Neural cell (in vitro differentiated cells): Measurements from ENCODE around the gene PTPN13. TPM values are rescaled to one million over a fixed set of nuclear protein-coding genes. Genes with fewer than 3 reads are reported as not detected.
"Not testable (repeated sequence)": the region's sequence is repeated elsewhere in the genome, so short reads cannot be mapped to it uniquely, and the experiment has no call there.

Experiments used
- H2AFZ ChIP-seq: fragments of 200-600, 300-800 bp; sonication (generic), shearing (Covaris generic); 2 replicates; pipeline ENCODE4 v1.6.0; 2014; ENCODE audit warnings: low read depth, mild to moderate bottlenecking, antibody characterized with exemption, low read length, moderate library complexity
- H3F3A ChIP-seq: fragments of 200-600 bp; shearing (Covaris generic); 2 replicates; pipeline ENCODE4 v1.6.1; 2016; ENCODE audit warnings: mild to moderate bottlenecking, moderate library complexity, mixed read lengths, antibody characterized with exemption, low read length; ENCODE audit not compliant: insufficient read depth, poor library complexity, severe bottlenecking
- H3K27ac ChIP-seq: fragments of 200-600, 300-800 bp; sonication (generic), shearing (Covaris generic); 2 replicates; pipeline ENCODE4 v1.5.1; 2014; ENCODE audit warnings: mild to moderate bottlenecking, low read length, moderate library complexity
- H3K27me3 ChIP-seq: fragments of 300-800, 200-600 bp; sonication (generic), shearing (Covaris generic); 2 replicates; pipeline ENCODE4 v1.6.0; 2014; ENCODE audit warnings: mild to moderate bottlenecking, low read depth, low read length, moderate library complexity; ENCODE audit not compliant: insufficient read depth
- H3K36me3 ChIP-seq: fragments of 300-800, 200-600 bp; sonication (generic), shearing (Covaris generic); 2 replicates; pipeline ENCODE4 v1.5.1; 2014; ENCODE audit warnings: mild to moderate bottlenecking, antibody characterized with exemption, low read length, moderate library complexity; ENCODE audit not compliant: insufficient read depth
- H3K4me2 ChIP-seq: fragments of 300-800, 200-600 bp; sonication (generic), shearing (Covaris generic); 2 replicates; pipeline ENCODE4 v1.6.0; 2014; ENCODE audit warnings: mild to moderate bottlenecking, low read length
- H3K4me3 ChIP-seq: fragments of 300-800, 200-600 bp; sonication (generic), shearing (Covaris generic); 2 replicates; pipeline ENCODE4 v1.5.1; 2014; ENCODE audit warnings: mild to moderate bottlenecking, low read length, moderate library complexity
- H3K79me2 ChIP-seq: fragments of 200-600 bp; shearing (Covaris generic); replicated peaks from 2 replicates; pipeline ENCODE4 v1.6.0; 2014; ENCODE audit warnings: mild to moderate bottlenecking, low read length, moderate library complexity; ENCODE audit not compliant: insufficient read depth
- H3K9ac ChIP-seq: fragments of 300-800, 200-600 bp; sonication (generic), shearing (Covaris generic); 2 replicates; pipeline ENCODE4 v1.6.1; 2016; ENCODE audit warnings: mild to moderate bottlenecking, low read length, mixed read lengths
- H3K9me2 ChIP-seq: fragments of 200-600 bp; shearing (Covaris generic); 2 replicates; pipeline ENCODE4 v1.6.1; 2016; ENCODE audit warnings: mild to moderate bottlenecking, low read length, mixed read lengths; ENCODE audit not compliant: insufficient read depth
- H3K9me3 ChIP-seq: fragments of 200-600, 300-800 bp; sonication (generic), shearing (Covaris generic); 2 replicates; pipeline ENCODE4 v1.6.1; 2016; ENCODE audit warnings: mild to moderate bottlenecking, mixed run types, low read length, moderate library complexity, mixed read lengths
- H4K20me1 ChIP-seq: fragments of 200-600 bp; shearing (Covaris generic); 2 replicates; pipeline ENCODE4 v1.6.1; 2016; ENCODE audit warnings: mild to moderate bottlenecking, mixed run types; ENCODE audit not compliant: insufficient read depth
- CTCF ChIP-seq: fragments of 450-650 bp; IDR thresholded peaks from 2 replicates; pipeline ENCODE4 v1.5.1; 2014; ENCODE audit warnings: antibody characterized with exemption, mild to moderate bottlenecking, moderate library complexity; ENCODE audit not compliant: poor library complexity, severe bottlenecking
- EP300 ChIP-seq: fragments of 450-650 bp; conservative IDR thresholded peaks from 2 replicates; pipeline ENCODE4 v1.6.1; 2014; ENCODE audit warnings: antibody characterized with exemption, mild to moderate bottlenecking, moderate library complexity; ENCODE audit not compliant: poor library complexity, severe bottlenecking
- EZH2 ChIP-seq: fragments of 200-600, 300-800 bp; shearing (Covaris generic), sonication (generic); IDR thresholded peaks from 2 replicates; pipeline ENCODE4 v1.6.1; 2014; ENCODE audit warnings: antibody characterized with exemption, low read length, borderline replicate concordance, mild to moderate bottlenecking; ENCODE audit not compliant: insufficient read depth, poor library complexity, severe bottlenecking
- MXI1 ChIP-seq: fragments of 450-650 bp; conservative IDR thresholded peaks from 2 replicates; pipeline ENCODE4 v1.6.1; 2014; ENCODE audit warnings: antibody characterized with exemption, mild to moderate bottlenecking; ENCODE audit not compliant: poor library complexity, severe bottlenecking
- POLR2AphosphoS5 ChIP-seq: IDR thresholded peaks from 2 replicates; pipeline ENCODE4 v1.6.1; 2012
- RAD21 ChIP-seq: fragments of 450-650 bp; conservative IDR thresholded peaks from 2 replicates; pipeline ENCODE4 v1.6.1; 2014; ENCODE audit warnings: antibody characterized with exemption, mild to moderate bottlenecking, moderate library complexity
- REST ChIP-seq: IDR thresholded peaks from 2 replicates; pipeline ENCODE4 v1.6.1; 2012; ENCODE audit warnings: borderline replicate concordance
- SMC3 ChIP-seq: fragments of 450-650 bp; conservative IDR thresholded peaks from 2 replicates; pipeline ENCODE4 v1.6.1; 2014; ENCODE audit warnings: antibody characterized with exemption, mild to moderate bottlenecking, moderate library complexity; ENCODE audit not compliant: poor library complexity
- TAF1 ChIP-seq: IDR thresholded peaks from 2 replicates; pipeline ENCODE4 v1.6.1; 2012; ENCODE audit warnings: low read depth
- polyA plus RNA-seq: library from polyadenylated mRNA; depleted of rRNA; stranded (reverse); fragments of >200 nt; gene quantifications from 2 replicates; pipeline ENCODE4 v1.2.3, GENCODE V29; 2014

Gene PTPN13
- polyA plus RNA-seq, 1 donor from 2014 or later: 4.7 TPM

DNA sequence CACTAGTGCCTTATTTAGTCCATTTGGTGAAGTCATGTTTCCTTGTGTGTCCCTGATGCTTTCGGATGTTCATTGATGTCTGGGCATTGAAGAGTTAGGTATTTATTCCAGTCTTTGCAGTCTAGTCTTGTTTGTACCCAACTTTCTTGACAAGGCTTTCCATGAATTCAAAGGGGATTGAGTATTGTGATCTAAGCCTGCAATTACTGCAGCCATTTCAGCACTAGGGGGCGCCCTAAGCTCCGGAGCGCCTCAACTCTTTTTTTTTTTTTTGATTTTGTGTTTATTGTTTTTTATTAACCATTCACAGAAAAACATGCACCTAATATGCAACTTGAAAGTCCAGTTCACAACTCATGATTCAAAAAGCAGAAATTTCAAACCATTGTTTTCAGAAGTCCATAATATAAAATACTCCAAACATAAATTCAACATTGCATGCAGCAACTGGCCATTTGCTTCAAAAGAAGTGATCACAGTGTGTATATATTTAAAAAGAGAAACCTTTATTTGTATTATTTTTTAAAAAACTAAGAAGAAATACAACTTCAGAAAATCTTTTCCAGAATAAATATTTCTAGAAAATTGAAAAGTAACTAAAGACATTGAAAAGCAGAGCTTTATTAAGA lies 59.2 kb downstream of the PTPN13 start:
- no peaks in the 10 kb centered on the region for H3K36me3 ChIP-seq

GRCh38 chr4:86656781-86657180 lies 62.7 kb downstream of the PTPN13 start:
- H3K79me2 ChIP-seq: not testable (repeated sequence)

More for the DNA sequence above, 59.2 kb downstream of the PTPN13 start:
- Histone ChIP-seq H3K4me3 (no peak overlapping the region), H3K27me3 (no peaks in the 10 kb centered on the region), H3K79me2 (peaks cover 6% of the 10 kb centered on the region), H3K27ac (no peak overlapping the region), H3K9ac (no peak overlapping the region), H3K9me2 (no peaks in the 10 kb centered on the region), H3K4me2 (no peak overlapping the region), H3K9me3 (peaks cover 9% of the 10 kb centered on the region), H4K20me1 (no peaks in the 10 kb centered on the region), H3F3A (no peaks in the 10 kb centered on the region), H2AFZ (no peak overlapping the region)
- no peak for TF ChIP-seq RAD21
- no peak for TF ChIP-seq POLR2AphosphoS5
- TF ChIP-seq TAF1: no peak
- TF ChIP-seq MXI1: no peak
- no peak for TF ChIP-seq CTCF

DNA sequence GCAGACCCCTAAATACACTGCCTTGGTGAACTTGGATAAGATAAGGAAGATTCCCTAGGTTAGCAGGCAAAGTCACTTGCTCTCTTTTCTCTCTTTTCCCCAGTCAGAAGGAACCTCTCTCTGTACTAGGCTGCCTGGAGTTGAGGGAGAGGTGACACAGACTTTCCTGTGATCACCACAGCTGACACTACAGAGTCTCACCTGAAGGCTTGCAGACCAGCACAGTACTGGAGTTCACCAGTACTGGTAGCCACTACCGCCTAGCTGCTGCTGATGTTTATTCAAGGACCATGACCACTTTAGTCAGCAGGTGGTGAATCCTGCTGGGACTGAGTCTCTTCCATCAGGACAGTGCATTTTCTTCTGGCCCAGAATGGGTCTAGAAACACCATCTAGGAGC lies 63.3 kb downstream of the PTPN13 start:
- Histone ChIP-seq H3K9ac (no peak overlapping the region), H4K20me1 (no peaks in the 10 kb centered on the region), H3K27ac (no peak overlapping the region), H2AFZ (no peak overlapping the region), H3K9me3 (no peaks in the 10 kb centered on the region), H3K27me3 (no peaks in the 10 kb centered on the region), H3K36me3 (no peaks in the 10 kb centered on the region), H3K4me3 (no peak overlapping the region), H3K9me2 (no peaks in the 10 kb centered on the region), H3K79me2 (no peaks in the 10 kb centered on the region), H3F3A (no peaks in the 10 kb centered on the region), H3K4me2 (no peak overlapping the region)
- no peak for TF ChIP-seq SMC3
- TF ChIP-seq EZH2: no peak
- TF ChIP-seq TAF1: no peak
- TF ChIP-seq POLR2AphosphoS5: no peak
- no peak for TF ChIP-seq REST
- no peak for TF ChIP-seq MXI1
- no peak for TF ChIP-seq EP300
- TF ChIP-seq CTCF: no peak
- TF ChIP-seq RAD21: no peak

More at GRCh38 chr4:86656781-86657180, 62.7 kb downstream of the PTPN13 start:
- not testable (repeated sequence) for H3K4me2 ChIP-seq, H3K36me3 ChIP-seq, H3K27ac ChIP-seq, H2AFZ ChIP-seq, H3K9me2 ChIP-seq, H3K9ac ChIP-seq, H3K4me3 ChIP-seq, H4K20me1 ChIP-seq, H3F3A ChIP-seq, H3K27me3 ChIP-seq, H3K9me3 ChIP-seq
